Esophagus squamous epithelium (tissue), 5 donors: ENCODE measurements around the gene CPSF4L. TPM values are rescaled to one million over a fixed set of nuclear protein-coding genes. Genes with fewer than 3 reads are reported as not detected.

ENCODE experiments used
- DNase-seq: peaks from one replicate; lab custom pipeline; 2025; lab: John Stamatoyannopoulos, UW
- H3K27ac ChIP-seq, 4 donors: fragments of 200-600 bp; sonication (generic); one replicate each; pipeline ENCODE4 v1.5.1; 2016 to 2019; ENCODE audit warnings: mild to moderate bottlenecking in 1 of 4
- H3K27me3 ChIP-seq, 4 donors: fragments of 200-600 bp; sonication (generic); 1 replicate in 3 of 4; 2 replicates in 1 of 4; pipeline versions ENCODE4 v1.5.1 to v1.6.0; 2017 to 2021; ENCODE audit warnings: antibody characterized with exemption in 1 of 4
- H3K36me3 ChIP-seq, 3 donors: fragments of 200-600 bp; sonication (generic); one replicate each; pipeline ENCODE4 v1.5.1; 2016 to 2019
- H3K4me1 ChIP-seq, 3 donors: fragments of 200-600 bp; sonication (generic); one replicate each; pipeline ENCODE4 v1.5.1; 2017 to 2019
- H3K4me3 ChIP-seq, 4 donors: fragments of 200-600 bp; sonication (generic); 1 replicate in 3 of 4; 2 replicates in 1 of 4; pipeline ENCODE4 v1.5.1; 2016 to 2019; ENCODE audit warnings: mild to moderate bottlenecking in 2 of 4, moderate library complexity in 1 of 4
- H3K9me3 ChIP-seq, 3 donors: fragments of 200-600 bp; sonication (generic); one replicate each; pipeline ENCODE4 v1.5.1; 2016 to 2019
- POLR2A ChIP-seq, 4 donors: fragments of 450-650 bp; IDR thresholded peaks; one replicate each; pipeline ENCODE4 v1.6.1; 2017; ENCODE audit warnings: antibody characterized with exemption in 4 of 4, mild to moderate bottlenecking in 4 of 4, moderate library complexity in 3 of 4
- WGBS, 2 donors: methylation state at CpG; one replicate each; pipeline ENCODE4 v1.1.5; 2018; 5-methylcytosine and 5-hydroxymethylcytosine counted together
- intact Hi-C: fragments of 100-400 bp; cut with DNase I; formaldehyde crosslinking; loops from one replicate; pipeline ENCODE4 v1.15.0; 2022
- total RNA-seq, 4 donors: library from RNA; depleted of rRNA; stranded (reverse); fragments of >200 nt; gene quantifications; one replicate each; pipeline ENCODE4 v1.1.0, GENCODE V29; 2016
- TF ChIP-seq, protein P1 (sequence below), 6 experiments: fragments of 450-650 bp in 4 of 6; fragments of 200-600 bp in 2 of 6; sonication (generic) in 2 of 6; IDR thresholded peaks; one replicate each; pipeline ENCODE4 v1.5.1; 2016 to 2019; ENCODE audit warnings: antibody characterized with exemption in 6 of 6, mild to moderate bottlenecking in 4 of 6, moderate library complexity in 4 of 6
- donor health status: DM: yes; HTN: yes; CAD: no.

CPSF4L gene
- total RNA-seq, 4 donors from 2014 or later: not detected

DNA sequence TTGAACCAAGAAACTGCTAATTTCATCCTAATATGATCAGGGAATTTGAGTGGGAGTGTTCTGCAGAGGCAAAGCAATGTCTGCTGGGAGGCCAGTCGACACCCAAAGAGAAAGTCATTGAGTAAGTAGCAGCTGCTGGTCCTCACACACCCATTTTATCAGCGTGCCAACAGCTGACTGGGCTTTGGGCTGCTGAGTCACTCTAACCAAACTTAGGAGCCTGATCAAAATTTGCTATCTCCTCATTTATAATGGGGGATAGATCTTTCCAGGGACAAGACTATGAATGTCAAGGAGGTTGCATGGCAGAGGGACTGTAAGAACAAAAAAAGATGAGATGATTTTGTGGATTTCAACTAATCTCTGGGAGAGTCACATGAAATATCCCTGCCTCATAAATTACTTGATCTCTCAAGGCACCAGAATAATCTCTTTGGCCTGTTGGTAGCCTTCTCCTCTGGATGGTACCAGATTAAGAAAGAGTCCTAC lies 32.9 kb downstream of the CPSF4L start:
- peaks cover 25 to 78% (median 47%) of the 10 kb centered on the region in 3 donors for H3K4me1 ChIP-seq
- H3K9me3 ChIP-seq: no peaks in the 10 kb centered on the region
- no peak overlapping the region for H3K4me3 ChIP-seq
- WGBS, 2 donors: 0 to 6% methylated on average over 2 of the region's 2 CpGs
- TF ChIP-seq, protein P1, sequence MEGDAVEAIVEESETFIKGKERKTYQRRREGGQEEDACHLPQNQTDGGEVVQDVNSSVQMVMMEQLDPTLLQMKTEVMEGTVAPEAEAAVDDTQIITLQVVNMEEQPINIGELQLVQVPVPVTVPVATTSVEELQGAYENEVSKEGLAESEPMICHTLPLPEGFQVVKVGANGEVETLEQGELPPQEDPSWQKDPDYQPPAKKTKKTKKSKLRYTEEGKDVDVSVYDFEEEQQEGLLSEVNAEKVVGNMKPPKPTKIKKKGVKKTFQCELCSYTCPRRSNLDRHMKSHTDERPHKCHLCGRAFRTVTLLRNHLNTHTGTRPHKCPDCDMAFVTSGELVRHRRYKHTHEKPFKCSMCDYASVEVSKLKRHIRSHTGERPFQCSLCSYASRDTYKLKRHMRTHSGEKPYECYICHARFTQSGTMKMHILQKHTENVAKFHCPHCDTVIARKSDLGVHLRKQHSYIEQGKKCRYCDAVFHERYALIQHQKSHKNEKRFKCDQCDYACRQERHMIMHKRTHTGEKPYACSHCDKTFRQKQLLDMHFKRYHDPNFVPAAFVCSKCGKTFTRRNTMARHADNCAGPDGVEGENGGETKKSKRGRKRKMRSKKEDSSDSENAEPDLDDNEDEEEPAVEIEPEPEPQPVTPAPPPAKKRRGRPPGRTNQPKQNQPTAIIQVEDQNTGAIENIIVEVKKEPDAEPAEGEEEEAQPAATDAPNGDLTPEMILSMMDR (IDR thresholded peaks at IDR 0.05): no peak
- TF ChIP-seq POLR2A (IDR thresholded peaks at IDR 0.05): no peak
- intact Hi-C loops: no loop called here
- H3K27me3 ChIP-seq: no peaks in the 10 kb centered on the region
- no peak for DNase-seq
- peak overlapping the region; percentile 44 to 80 (median 76) for H3K27ac ChIP-seq
- peaks cover 0 to 5% (median 0%) of the 10 kb centered on the region in 3 donors for H3K36me3 ChIP-seq

DNA sequence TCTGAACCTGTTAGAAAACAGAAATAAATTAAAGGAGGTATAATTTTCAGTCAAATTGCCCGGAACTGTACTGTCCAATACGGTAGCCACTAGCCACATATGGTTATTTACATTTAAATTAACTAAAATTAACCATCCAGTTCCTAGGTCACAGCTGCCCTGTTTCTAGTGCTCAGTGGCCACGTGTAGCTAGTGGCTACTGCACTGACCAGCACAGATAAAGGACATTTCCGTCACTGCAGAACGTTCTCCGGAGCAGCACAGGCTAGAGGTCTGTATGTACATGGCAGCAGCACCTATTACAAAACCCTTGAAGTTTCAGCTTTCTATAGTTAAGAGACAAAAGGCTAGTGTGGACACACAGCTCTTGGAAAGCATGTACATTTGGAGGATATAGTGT lies 33.7 kb downstream of the CPSF4L start:
- intact Hi-C loops: no loop called here
- Histone ChIP-seq H3K4me1 (peaks cover 18 to 71% (median 40%) of the 10 kb centered on the region in 3 donors), H3K4me3 (no peak overlapping the region), H3K27ac (peak overlapping the region in 2 of 4 donors; percentile 74 to 80), H3K9me3 (no peaks in the 10 kb centered on the region), H3K27me3 (no peaks in the 10 kb centered on the region), H3K36me3 (peaks cover 0 to 5% (median 2%) of the 10 kb centered on the region in 3 donors)
- no peak for DNase-seq
- TF ChIP-seq POLR2A (IDR thresholded peaks at IDR 0.05): no peak
- 71 to 79% methylated on average over 5 to 6 of the region's 6 CpGs for WGBS, 2 donors

- intact Hi-C loops: no loop called here
- H3K4me1 ChIP-seq: peaks cover 18 to 74% (median 40%) of the 10 kb centered on the region in 3 donors
- WGBS, 2 donors: 45 to 54% methylated on average over 3 of the region's 3 CpGs
These were observed 34.3 kb downstream of the CPSF4L start for GRCh38 chr17:73227379-73227778.

DNA sequence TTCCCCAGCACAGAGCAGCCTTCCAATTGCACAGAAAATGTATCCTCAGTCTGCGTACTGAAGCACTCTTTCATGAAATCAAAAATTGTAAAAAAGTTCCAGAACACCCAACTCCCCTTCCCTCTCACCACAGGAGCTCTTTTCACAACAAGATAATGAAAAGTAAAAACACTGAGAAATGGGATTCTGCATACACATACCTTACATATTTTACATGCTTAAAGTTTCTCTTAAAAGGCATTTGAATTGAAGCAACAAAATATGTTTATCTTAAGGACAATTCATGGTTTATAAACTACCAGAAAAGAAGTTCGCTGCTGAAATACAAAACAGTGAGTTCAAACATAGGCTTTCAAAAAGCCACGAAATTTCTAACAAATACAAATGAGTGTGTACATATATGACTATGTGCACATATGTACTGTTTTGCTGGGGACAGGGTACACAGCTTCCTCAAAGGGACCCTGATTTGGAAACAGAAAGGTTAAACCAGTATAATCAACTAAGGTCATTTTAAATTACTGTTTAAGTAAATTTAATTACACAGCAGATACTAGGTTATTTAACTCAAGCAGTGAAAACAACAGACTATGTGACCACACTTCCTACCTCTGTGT lies 35.0 kb downstream of the CPSF4L start:
- DNase-seq: no peak
- intact Hi-C loops: no loop called here
- no peak overlapping the region for H3K4me3 ChIP-seq
- H3K36me3 ChIP-seq: peaks cover 0 to 5% (median 5%) of the 10 kb centered on the region in 3 donors
- no peaks in the 10 kb centered on the region for H3K27me3 ChIP-seq
- no peaks in the 10 kb centered on the region for H3K9me3 ChIP-seq
- TF ChIP-seq, protein P1 (IDR thresholded peaks at IDR 0.05): no peak
- TF ChIP-seq POLR2A (IDR thresholded peaks at IDR 0.05): no peak
- peaks cover 18 to 74% (median 40%) of the 10 kb centered on the region in 3 donors for H3K4me1 ChIP-seq
- 46 to 72% methylated on average over 3 of the region's 3 CpGs for WGBS, 2 donors
- H3K27ac ChIP-seq: peak overlapping the region in 2 of 4 donors; percentile 31 to 74

More at GRCh38 chr17:73227379-73227778, 34.3 kb downstream of the CPSF4L start:
- H3K36me3 ChIP-seq: peaks cover 0 to 5% (median 5%) of the 10 kb centered on the region in 3 donors
- H3K27me3 ChIP-seq: no peaks in the 10 kb centered on the region
- H3K9me3 ChIP-seq: no peaks in the 10 kb centered on the region
- DNase-seq: no peak
- H3K4me3 ChIP-seq: no peak overlapping the region
- no peak for TF ChIP-seq POLR2A (IDR thresholded peaks at IDR 0.05)
- TF ChIP-seq, protein P1 (IDR thresholded peaks at IDR 0.05): no peak
- H3K27ac ChIP-seq: peak overlapping the region in 3 of 4 donors; percentile 11 to 80 (median 74)

DNA sequence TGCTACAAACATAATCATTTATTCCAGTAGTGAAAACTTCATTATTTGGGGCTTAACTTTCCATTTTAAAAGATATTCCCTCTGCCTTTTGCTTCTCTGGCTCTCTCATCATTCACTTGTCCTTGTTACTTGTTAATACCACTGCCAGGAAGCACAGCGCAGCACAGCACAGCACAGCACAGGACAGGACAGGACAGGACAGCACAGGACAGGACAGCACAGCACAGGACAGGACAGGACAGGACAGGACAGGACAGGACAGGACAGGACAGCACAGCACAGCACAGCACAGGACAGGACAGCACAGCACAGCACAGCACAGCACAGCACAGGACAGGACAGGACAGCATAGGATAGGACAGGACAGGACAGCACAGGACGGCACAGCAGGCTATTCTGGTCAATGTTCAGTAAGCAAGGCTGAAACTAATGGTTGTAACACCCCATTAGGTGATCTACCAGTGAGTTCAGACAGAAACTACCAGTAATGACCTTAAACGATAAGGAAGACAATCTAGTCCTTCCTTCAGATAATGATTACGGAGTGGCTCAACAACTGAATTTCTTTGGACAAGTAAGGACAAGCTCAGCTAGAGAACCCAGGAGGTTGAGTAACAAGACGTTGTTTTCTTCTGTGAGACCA lies 36.9 kb downstream of the CPSF4L start:
- Histone ChIP-seq H3K27ac (peak overlapping the region in 3 of 4 donors; percentile 11 to 51 (median 48)), H3K27me3 (no peaks in the 10 kb centered on the region), H3K9me3 (no peaks in the 10 kb centered on the region), H3K36me3 (peaks cover 0 to 5% (median 5%) of the 10 kb centered on the region in 3 donors), H3K4me3 (no peak overlapping the region), H3K4me1 (peaks cover 11 to 56% (median 25%) of the 10 kb centered on the region in 3 donors)
- DNase-seq: no peak
- TF ChIP-seq, protein P1 (IDR thresholded peaks at IDR 0.05): no peak
- TF ChIP-seq POLR2A (IDR thresholded peaks at IDR 0.05): no peak
- 39 to 53% methylated on average over 4 of the region's 5 CpGs for WGBS, 2 donors
- intact Hi-C loops: no loop called here
